Smooth muscle cell (in vitro differentiated cells): ENCODE results near the gene UBA52. TPM values are rescaled to one million over a fixed set of nuclear protein-coding genes. Genes with fewer than 3 reads are reported as not detected.

Source experiments
- DNase-seq: peaks from one replicate; lab custom pipeline; 2025; ENCODE audit not compliant: unreplicated experiment; lab: John Stamatoyannopoulos, UW
- H2AFZ ChIP-seq: fragments of 200-600 bp; sonication (generic); 2 replicates; pipeline ENCODE4 v1.6.0; 2016; ENCODE audit warnings: antibody characterized with exemption, low read depth, mild to moderate bottlenecking
- H3F3A ChIP-seq: fragments of 200-600 bp; sonication (generic); 2 replicates; pipeline ENCODE4 v1.6.0; 2017; ENCODE audit warnings: antibody characterized with exemption, low read depth
- H3K27ac ChIP-seq: fragments of 200-600 bp; sonication (generic); 2 replicates; pipeline ENCODE4 v1.5.1; 2016; ENCODE audit warnings: low read depth, mild to moderate bottlenecking
- H3K27me3 ChIP-seq: fragments of 200-600 bp; sonication (generic); 2 replicates; pipeline ENCODE4 v1.6.1; 2016; ENCODE audit warnings: low read depth, mild to moderate bottlenecking
- H3K36me3 ChIP-seq: fragments of 200-600 bp; sonication (generic); 2 replicates; pipeline ENCODE4 v1.5.1; 2016; ENCODE audit warnings: low read depth
- H3K4me1 ChIP-seq: fragments of 200-600 bp; sonication (generic); 2 replicates; pipeline ENCODE4 v1.5.1; 2016; ENCODE audit warnings: low read depth
- H3K4me2 ChIP-seq: fragments of 200-600 bp; sonication (generic); 2 replicates; pipeline ENCODE4 v1.6.0; 2016; ENCODE audit warnings: mild to moderate bottlenecking
- H3K4me3 ChIP-seq: fragments of 200-600 bp; sonication (generic); 2 replicates; pipeline ENCODE4 v1.5.1; 2016; ENCODE audit warnings: mild to moderate bottlenecking
- H3K79me2 ChIP-seq: fragments of 200-600 bp; sonication (generic); 2 replicates; pipeline ENCODE4 v1.6.0; 2016; ENCODE audit warnings: low read depth, mild to moderate bottlenecking
- H3K9ac ChIP-seq: fragments of 200-600 bp; sonication (generic); 2 replicates; pipeline ENCODE4 v1.6.0; 2016; ENCODE audit warnings: low read depth
- H3K9me3 ChIP-seq: fragments of 200-600 bp; sonication (generic); replicated peaks from 2 replicates; pipeline ENCODE4 v1.5.1; 2016; ENCODE audit warnings: low read depth
- H4K20me1 ChIP-seq: fragments of 200-600 bp; sonication (generic); 2 replicates; pipeline ENCODE4 v1.6.0; 2016; ENCODE audit warnings: low read depth
- WGBS: methylation state at CpG from one replicate; pipeline ENCODE4 v1.1.7; 2016; ENCODE audit warnings: low lambda C conversion rate; 5-methylcytosine and 5-hydroxymethylcytosine counted together
- polyA plus RNA-seq: library from polyadenylated mRNA; unstranded; fragments of >200 nt; fragmentation: Nextera tagmentation; extraction: Ambion mirVana; gene quantifications from 2 replicates; pipeline ENCODE4 v1.2.1, GENCODE V29; 2016
- total RNA-seq: library from RNA; depleted of rRNA; stranded (reverse); fragments of >200 nt; gene quantifications from 2 replicates; pipeline ENCODE4 v1.2.3, GENCODE V29; 2014
- TF ChIP-seq, protein P1 (sequence below): fragments of 200-600 bp; sonication (generic); IDR thresholded peaks from 2 replicates; pipeline ENCODE4 v1.5.1; 2017; ENCODE audit warnings: borderline replicate concordance, mild to moderate bottlenecking, antibody characterized with exemption; ENCODE audit not compliant: insufficient read depth, poor library complexity, severe bottlenecking

Gene UBA52
- total and polyA plus RNA-seq, 2 experiments from 2014 or later, result 752 to 1,086 TPM

GRCh38 chr19:18576383-18576782 is 4.7 kb downstream of the UBA52 start:
- Histone ChIP-seq H3K36me3 (no peaks in the 10 kb centered on the region), H2AFZ (no peak overlapping the region), H3K27ac (no peak overlapping the region), H3K27me3 (no peaks in the 10 kb centered on the region), H3K79me2 (peaks cover 24% of the 10 kb centered on the region), H3K9me3 (no peaks in the 10 kb centered on the region), H3K9ac (no peak overlapping the region), H3K4me1 (peaks cover 11% of the 10 kb centered on the region), H3K4me3 (no peak overlapping the region), H4K20me1 (peaks cover 38% of the 10 kb centered on the region), H3F3A (peaks cover 28% of the 10 kb centered on the region), H3K4me2 (no peak overlapping the region)
- WGBS, result 92% methylated on average over 6 of the region's 8 CpGs
- TF ChIP-seq, protein P1, sequence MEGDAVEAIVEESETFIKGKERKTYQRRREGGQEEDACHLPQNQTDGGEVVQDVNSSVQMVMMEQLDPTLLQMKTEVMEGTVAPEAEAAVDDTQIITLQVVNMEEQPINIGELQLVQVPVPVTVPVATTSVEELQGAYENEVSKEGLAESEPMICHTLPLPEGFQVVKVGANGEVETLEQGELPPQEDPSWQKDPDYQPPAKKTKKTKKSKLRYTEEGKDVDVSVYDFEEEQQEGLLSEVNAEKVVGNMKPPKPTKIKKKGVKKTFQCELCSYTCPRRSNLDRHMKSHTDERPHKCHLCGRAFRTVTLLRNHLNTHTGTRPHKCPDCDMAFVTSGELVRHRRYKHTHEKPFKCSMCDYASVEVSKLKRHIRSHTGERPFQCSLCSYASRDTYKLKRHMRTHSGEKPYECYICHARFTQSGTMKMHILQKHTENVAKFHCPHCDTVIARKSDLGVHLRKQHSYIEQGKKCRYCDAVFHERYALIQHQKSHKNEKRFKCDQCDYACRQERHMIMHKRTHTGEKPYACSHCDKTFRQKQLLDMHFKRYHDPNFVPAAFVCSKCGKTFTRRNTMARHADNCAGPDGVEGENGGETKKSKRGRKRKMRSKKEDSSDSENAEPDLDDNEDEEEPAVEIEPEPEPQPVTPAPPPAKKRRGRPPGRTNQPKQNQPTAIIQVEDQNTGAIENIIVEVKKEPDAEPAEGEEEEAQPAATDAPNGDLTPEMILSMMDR, result no peak
- no peak for DNase-seq

- H2AFZ ChIP-seq, result no peak overlapping the region
- no peaks in the 10 kb centered on the region for H3K9me3 ChIP-seq
- H4K20me1 ChIP-seq, result peaks cover 36% of the 10 kb centered on the region
- WGBS, result 89% methylated on average over 21 of the region's 21 CpGs
- no peak overlapping the region for H3K4me2 ChIP-seq
- no peak for DNase-seq
- no peaks in the 10 kb centered on the region for H3K36me3 ChIP-seq
- H3F3A ChIP-seq, result peaks cover 28% of the 10 kb centered on the region
- TF ChIP-seq, protein P1, result no peak
- no peak overlapping the region for H3K9ac ChIP-seq
- H3K4me3 ChIP-seq, result no peak overlapping the region
- no peak overlapping the region for H3K27ac ChIP-seq
- H3K79me2 ChIP-seq, result peaks cover 17% of the 10 kb centered on the region
- peaks cover 11% of the 10 kb centered on the region for H3K4me1 ChIP-seq
- H3K27me3 ChIP-seq, result no peaks in the 10 kb centered on the region
Observed at GRCh38 chr19:18577365-18577914, 5.8 kb downstream of the UBA52 start.

GRCh38 chr19:18580311-18580710 is 8.7 kb downstream of the UBA52 start:
- Histone ChIP-seq H3K27me3 (no peaks in the 10 kb centered on the region), H3K4me1 (no peaks in the 10 kb centered on the region), H3K4me3 (no peak overlapping the region), H2AFZ (no peak overlapping the region), H3K27ac (no peak overlapping the region), H4K20me1 (peaks cover 7% of the 10 kb centered on the region), H3F3A (peaks cover 20% of the 10 kb centered on the region), H3K9ac (no peak overlapping the region), H3K79me2 (no peaks in the 10 kb centered on the region), H3K36me3 (no peaks in the 10 kb centered on the region), H3K9me3 (no peaks in the 10 kb centered on the region), H3K4me2 (no peak overlapping the region)
- WGBS, result 80% methylated on average over 7 of the region's 7 CpGs
- TF ChIP-seq, protein P1, result no peak
- DNase-seq, result no peak

DNA sequence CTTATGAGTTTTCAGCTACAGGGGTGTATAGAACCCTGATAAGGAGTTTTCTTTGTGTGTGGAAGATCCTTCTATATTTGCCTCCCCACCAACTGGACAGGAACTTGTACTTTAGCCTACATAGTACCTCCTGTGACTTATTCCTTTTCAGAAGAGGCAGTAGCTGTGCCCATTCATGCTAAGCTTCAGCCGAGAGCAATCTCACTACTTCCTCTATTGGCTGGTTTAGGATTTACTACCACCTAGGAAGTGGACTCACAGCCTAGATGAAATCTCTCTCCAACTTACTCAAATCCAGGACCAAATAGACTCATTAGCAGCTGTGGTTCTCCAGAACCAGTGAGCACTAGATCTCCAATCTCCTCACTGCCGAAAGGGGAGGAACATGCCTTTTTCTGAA is 14.6 kb downstream of the UBA52 start:
- H3K27ac ChIP-seq, result no peak overlapping the region
- H3K4me2 ChIP-seq, result no peak overlapping the region
- H3F3A ChIP-seq, result peaks cover 28% of the 10 kb centered on the region
- no peaks in the 10 kb centered on the region for H3K27me3 ChIP-seq
- H3K79me2 ChIP-seq, result no peaks in the 10 kb centered on the region
- no peak overlapping the region for H3K9ac ChIP-seq
- H2AFZ ChIP-seq, result no peak overlapping the region
- H3K36me3 ChIP-seq, result no peaks in the 10 kb centered on the region
- H3K4me3 ChIP-seq, result no peak overlapping the region
- 69% methylated on average over 2 of the region's 2 CpGs for WGBS
- peaks cover 7% of the 10 kb centered on the region for H4K20me1 ChIP-seq
- no peaks in the 10 kb centered on the region for H3K9me3 ChIP-seq
- TF ChIP-seq, protein P1, result no peak
- DNase-seq, result no peak
- no peaks in the 10 kb centered on the region for H3K4me1 ChIP-seq
